MM.1S (cell line): ENCODE data around the gene ZIC2.

Experiments used
- DNase-seq: peaks from one replicate; pipeline ENCODE4 v3.0.0-alpha.2; 2015
- H2AFZ ChIP-seq: fragments of 300-600 bp; sonication (generic); 2 replicates; pipeline ENCODE4 v1.6.0; 2016; ENCODE audit warnings: antibody characterized with exemption, low read length
- H3F3A ChIP-seq: fragments of 300-600 bp; sonication (generic); 2 replicates; pipeline ENCODE4 v1.6.1; 2016; ENCODE audit warnings: mild to moderate bottlenecking, antibody characterized with exemption, low read length, moderate library complexity, mixed read lengths; ENCODE audit not compliant: insufficient read depth
- H3K27ac ChIP-seq: fragments of 300-600 bp; sonication (generic); 2 replicates; pipeline ENCODE4 v1.5.1; 2016; ENCODE audit warnings: mild to moderate bottlenecking, low read length
- H3K27me3 ChIP-seq: fragments of 300-600 bp; sonication (generic); replicated peaks from 2 replicates; pipeline ENCODE4 v1.6.0; 2016; ENCODE audit warnings: low read length; ENCODE audit not compliant: insufficient read depth
- H3K36me3 ChIP-seq: fragments of 300-600 bp; sonication (generic); replicated peaks from 2 replicates; pipeline ENCODE4 v1.6.1; 2016; ENCODE audit warnings: mild to moderate bottlenecking, low read length, mixed read lengths; ENCODE audit not compliant: insufficient read depth
- H3K4me1 ChIP-seq: fragments of 300-600 bp; sonication (generic); 2 replicates; pipeline ENCODE4 v1.6.1; 2016; ENCODE audit warnings: low read length, mixed read lengths
- H3K4me2 ChIP-seq: fragments of 300-600 bp; sonication (generic); 2 replicates; pipeline ENCODE4 v1.6.0; 2016; ENCODE audit warnings: low read depth, low read length
- H3K4me3 ChIP-seq: fragments of 300-600 bp; sonication (generic); 2 replicates; pipeline ENCODE4 v1.5.1; 2016; ENCODE audit warnings: low read length, mixed read lengths
- H3K79me2 ChIP-seq: fragments of 300-600 bp; sonication (generic); 2 replicates; pipeline ENCODE4 v1.6.1; 2016; ENCODE audit warnings: mixed run types, low read length, mixed read lengths
- H3K9ac ChIP-seq: fragments of 300-600 bp; sonication (generic); 2 replicates; pipeline ENCODE4 v1.6.1; 2016; ENCODE audit warnings: low read length, mixed read lengths
- H3K9me2 ChIP-seq: fragments of 300-600 bp; sonication (generic); replicated peaks from 2 replicates; pipeline ENCODE4 v1.6.1; 2016; ENCODE audit warnings: mild to moderate bottlenecking, low read length, mixed read lengths; ENCODE audit not compliant: insufficient read depth
- H3K9me3 ChIP-seq: fragments of 300-600 bp; sonication (generic); replicated peaks from 2 replicates; pipeline ENCODE4 v1.6.1; 2016; ENCODE audit warnings: mild to moderate bottlenecking, low read length, mixed read lengths; ENCODE audit not compliant: insufficient read depth
- H4K20me1 ChIP-seq: fragments of 300-600 bp; sonication (generic); 2 replicates; pipeline ENCODE4 v1.6.1; 2016; ENCODE audit warnings: mild to moderate bottlenecking, low read length, moderate library complexity, mixed read lengths; ENCODE audit not compliant: insufficient read depth
- CTCF ChIP-seq: fragments of 300-600 bp; sonication (generic); IDR thresholded peaks from 2 replicates; pipeline ENCODE4 v1.5.1; 2016; ENCODE audit warnings: antibody characterized with exemption, low read length, mixed read lengths
- EZH2 ChIP-seq: fragments of 300-600 bp; sonication (generic); optimal IDR thresholded peaks from 2 replicates; pipeline ENCODE3; 2017; ENCODE audit warnings: low read depth, mild to moderate bottlenecking, antibody characterized with exemption, low read length, mixed read lengths
- EZH2phosphoT487 ChIP-seq: fragments of 300-600 bp; sonication (generic); IDR thresholded peaks from 2 replicates; pipeline ENCODE4 v1.6.1; 2018; ENCODE audit warnings: antibody characterized with exemption, low read length

ZIC2 gene

DNA sequence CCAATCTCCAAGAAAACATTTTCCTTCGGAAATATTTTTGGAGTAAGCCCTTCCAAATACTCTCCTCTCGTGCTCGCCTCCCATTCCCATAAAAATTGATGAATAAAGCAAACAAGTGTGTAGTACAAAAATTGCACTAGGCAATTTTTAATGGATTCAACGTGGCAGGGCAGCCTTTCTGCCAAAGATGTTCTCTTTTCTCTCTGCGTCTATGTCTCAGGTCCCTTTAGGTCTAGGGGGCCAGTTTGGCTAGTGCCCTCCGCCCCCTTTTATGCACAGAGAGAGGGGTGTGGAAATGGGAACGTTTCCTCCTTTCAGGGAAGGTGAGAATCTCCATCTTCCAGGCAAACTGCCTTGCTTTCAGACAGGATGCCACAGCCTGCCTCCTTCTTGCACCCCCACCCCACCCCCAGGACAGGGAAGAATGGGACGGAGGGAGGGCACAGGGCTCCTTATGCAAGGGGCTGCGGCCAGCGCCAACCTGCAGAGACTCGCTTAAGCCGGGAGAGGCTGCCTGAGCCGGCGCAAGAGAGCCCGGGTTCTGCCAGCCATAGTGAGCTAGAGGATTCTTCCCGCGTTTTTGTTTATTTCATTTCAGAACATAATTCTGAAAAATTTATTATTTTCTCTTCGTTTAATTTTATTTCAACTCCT is 2.7 kb upstream of the ZIC2 start:
- no peaks in the 10 kb centered on the region for H4K20me1 ChIP-seq
- H3K4me2 ChIP-seq = peak overlapping the region; percentile 89; the same call in 1 of the 2 replicates

GRCh38 chr13:99979453-99980200 is 2.0 kb upstream of the ZIC2 start:
- Histone ChIP-seq H3K9me3 (no peaks in the 10 kb centered on the region), H3K27me3 (peaks cover 18% of the 10 kb centered on the region; the same call in 1 of the 2 replicates), H2AFZ (peak overlapping the region; percentile 80), H4K20me1 (no peaks in the 10 kb centered on the region), H3K36me3 (no peaks in the 10 kb centered on the region), H3K9ac (peak overlapping the region; percentile 33; the same call in 1 of the 2 replicates), H3K4me3 (peak overlapping the region; percentile 63), H3K79me2 (no peaks in the 10 kb centered on the region), H3K9me2 (no peaks in the 10 kb centered on the region), H3K4me2 (peak overlapping the region; percentile 89), H3K4me1 (no peaks in the 10 kb centered on the region), H3F3A (no peaks in the 10 kb centered on the region), H3K27ac (no peak overlapping the region)
- DNase-seq = no peak
- no peak for TF ChIP-seq CTCF
- TF ChIP-seq EZH2phosphoT487 = no peak
- no peak for TF ChIP-seq EZH2

More for the DNA sequence above, 2.7 kb upstream of the ZIC2 start:
- peaks cover 23% of the 10 kb centered on the region for H3K27me3 ChIP-seq
- H3F3A ChIP-seq = no peaks in the 10 kb centered on the region
- no peaks in the 10 kb centered on the region for H3K9me2 ChIP-seq
- H3K79me2 ChIP-seq = no peaks in the 10 kb centered on the region
- H3K4me1 ChIP-seq = no peaks in the 10 kb centered on the region
- no peak overlapping the region for H2AFZ ChIP-seq
- DNase-seq = no peak
- no peak overlapping the region for H3K4me3 ChIP-seq
- H3K27ac ChIP-seq = no peak overlapping the region
- no peaks in the 10 kb centered on the region for H3K36me3 ChIP-seq
- H3K9ac ChIP-seq = no peak overlapping the region
- TF ChIP-seq CTCF (no peak), EZH2phosphoT487 (no peak)
- H3K9me3 ChIP-seq = no peaks in the 10 kb centered on the region

DNA sequence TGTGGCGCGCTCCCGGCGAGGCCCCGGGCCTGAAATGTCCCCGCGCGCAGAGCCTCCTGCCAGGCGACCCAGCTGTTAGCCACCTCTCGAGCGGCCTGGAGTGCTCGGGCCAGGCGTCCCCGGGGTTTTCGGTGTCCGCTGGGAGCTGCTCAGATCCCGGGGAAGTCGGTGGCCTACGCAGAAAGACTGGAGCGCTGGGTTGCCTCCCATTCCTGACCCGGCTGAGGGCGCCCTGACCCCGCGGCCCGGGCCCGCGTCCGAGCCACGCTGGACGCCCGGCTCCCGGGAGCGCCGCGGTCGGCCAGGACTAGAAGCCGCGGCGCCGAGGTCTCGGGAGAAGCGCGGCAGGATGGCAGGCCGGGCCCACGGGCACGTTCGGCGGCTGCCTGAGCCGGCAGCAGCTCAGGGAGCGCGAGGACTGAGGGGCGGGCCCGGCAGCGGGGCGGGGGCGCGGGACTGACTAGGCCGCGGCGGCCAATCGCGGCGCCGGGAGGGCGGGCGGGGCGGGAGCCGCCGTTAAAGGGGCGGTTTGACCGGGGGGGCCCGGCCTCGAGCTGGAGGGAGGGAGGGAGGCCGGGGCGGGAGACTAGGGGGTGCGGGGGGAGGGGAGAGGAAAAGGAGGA is 1.3 kb upstream of the ZIC2 start:
- Histone ChIP-seq H3K4me2 (peak overlapping the region; percentile 89), H3K27me3 (peaks cover 11% of the 10 kb centered on the region; the same call in 1 of the 2 replicates), H3K27ac (no peak overlapping the region), H3K36me3 (no peaks in the 10 kb centered on the region), H3K4me1 (no peaks in the 10 kb centered on the region), H3F3A (no peaks in the 10 kb centered on the region), H3K9ac (peak overlapping the region; percentile 51; the same call in 1 of the 2 replicates), H3K9me3 (no peaks in the 10 kb centered on the region), H3K79me2 (no peaks in the 10 kb centered on the region), H3K9me2 (no peaks in the 10 kb centered on the region), H2AFZ (peak overlapping the region; percentile 83), H4K20me1 (no peaks in the 10 kb centered on the region), H3K4me3 (peak overlapping the region; percentile 77)
- peak; percentile 85 for DNase-seq
- TF ChIP-seq CTCF (no peak), EZH2phosphoT487 (no peak), EZH2 (no peak)
